SK-N-SH treated with all-trans-retinoic acid at 6 μM for 48 hours (cell line): ENCODE data around the gene HHATL.

Experiments used
- ATAC-seq: fragments of 200-7000 bp; cut with Tn5 transposase; 3 replicates; pipeline ENCODE4 v1.9.1; 2020; ENCODE audit warnings: mild to moderate bottlenecking, moderate library complexity
- ARNTL ChIP-seq: fragments of 450-650 bp; formaldehyde crosslinking; IDR thresholded peaks from 2 replicates; pipeline ENCODE4 v1.5.0; 2020; ENCODE audit warnings: low read depth, mild to moderate bottlenecking, moderate library complexity, borderline replicate concordance
- BACH2 ChIP-seq: fragments of 250-450 bp; sonication (Bioruptor Pico); IDR thresholded peaks from 2 replicates; pipeline ENCODE4 v1.9.0; 2021; ENCODE audit warnings: mild to moderate bottlenecking, borderline replicate concordance
- CREB5 ChIP-seq: fragments of 250-450 bp; sonication (Bioruptor Pico); IDR thresholded peaks from 2 replicates; pipeline ENCODE4 v1.5.1; 2020; ENCODE audit warnings: low read depth, mild to moderate bottlenecking, moderate library complexity
- CSDC2 ChIP-seq: fragments of 250-450 bp; sonication (Bioruptor Pico); IDR thresholded peaks from 2 replicates; pipeline ENCODE4 v1.5.0; 2020; ENCODE audit warnings: mild to moderate bottlenecking, moderate library complexity
- CSRNP3 ChIP-seq: fragments of 250-450 bp; sonication (Bioruptor Pico); IDR thresholded peaks from 2 replicates; pipeline ENCODE4 v1.5.1; 2021; ENCODE audit warnings: mild to moderate bottlenecking, moderate library complexity
- GLIS3 ChIP-seq: fragments of 250-450 bp; sonication (Bioruptor Pico); IDR thresholded peaks from 2 replicates; pipeline ENCODE4 v1.5.0; 2020; ENCODE audit warnings: mild to moderate bottlenecking, moderate library complexity
- OSR1 ChIP-seq: fragments of 250-450 bp; sonication (Bioruptor Pico); IDR thresholded peaks from 2 replicates; pipeline ENCODE4 v1.8.0; 2022; ENCODE audit warnings: moderate library complexity, mild to moderate bottlenecking, inconsistent platforms
- PATZ1 ChIP-seq: fragments of 250-450 bp; sonication (Bioruptor Pico); IDR thresholded peaks from 2 replicates; pipeline ENCODE4 v1.8.0; 2020; ENCODE audit warnings: mild to moderate bottlenecking, moderate library complexity, borderline replicate concordance
- POU6F1 ChIP-seq: fragments of 250-450 bp; sonication (Bioruptor Pico); IDR thresholded peaks from 2 replicates; pipeline ENCODE4 v1.8.0; 2021; ENCODE audit warnings: low read depth, mild to moderate bottlenecking, moderate library complexity, borderline replicate concordance
- PPARA ChIP-seq: fragments of 250-450 bp; sonication (Bioruptor Pico); IDR thresholded peaks from 2 replicates; pipeline ENCODE4 v1.5.0; 2020; ENCODE audit warnings: mild to moderate bottlenecking, borderline replicate concordance
- SNAI2 ChIP-seq: fragments of 250-450 bp; sonication (Bioruptor Pico); IDR thresholded peaks from 2 replicates; pipeline ENCODE4 v1.5.0; 2020; ENCODE audit warnings: mild to moderate bottlenecking, moderate library complexity
- TCF4 ChIP-seq: fragments of 250-450 bp; sonication (Bioruptor Pico); IDR thresholded peaks from 2 replicates; pipeline ENCODE4 v1.8.0; 2021; ENCODE audit warnings: mild to moderate bottlenecking, moderate library complexity, borderline replicate concordance
- TOX ChIP-seq: fragments of 250-450 bp; sonication (Bioruptor Pico); IDR thresholded peaks from 2 replicates; pipeline ENCODE4 v1.8.0; 2021; ENCODE audit warnings: mild to moderate bottlenecking, moderate library complexity, borderline replicate concordance
- TSHZ2 ChIP-seq: fragments of 250-450 bp; sonication (Bioruptor Pico); IDR thresholded peaks from 2 replicates; pipeline ENCODE4 v1.5.0; 2020; ENCODE audit warnings: mild to moderate bottlenecking, moderate library complexity
- ZC3H10 ChIP-seq: fragments of 250-450 bp; sonication (Bioruptor Pico); IDR thresholded peaks from 2 replicates; pipeline ENCODE4 v1.5.1; 2021; ENCODE audit warnings: mild to moderate bottlenecking, moderate library complexity
- ZFP3 ChIP-seq: fragments of 250-450 bp; sonication (Bioruptor Pico); IDR thresholded peaks from 2 replicates; pipeline ENCODE4 v1.5.0; 2020; ENCODE audit warnings: mild to moderate bottlenecking, moderate library complexity
- ZFP30 ChIP-seq: fragments of 450-650 bp; formaldehyde crosslinking; IDR thresholded peaks from 2 replicates; pipeline ENCODE4 v1.5.0; 2022; ENCODE audit warnings: mild to moderate bottlenecking, moderate library complexity
- ZNF565 ChIP-seq: fragments of 450-650 bp; formaldehyde crosslinking; conservative IDR thresholded peaks from 2 replicates; pipeline ENCODE4 v1.5.0; 2020; ENCODE audit warnings: low read depth, mild to moderate bottlenecking, moderate library complexity
- ZNF70 ChIP-seq: fragments of 450-650 bp; formaldehyde crosslinking; IDR thresholded peaks from 2 replicates; pipeline ENCODE4 v1.5.0; 2020; ENCODE audit warnings: mild to moderate bottlenecking, moderate library complexity
- ZNF8 ChIP-seq: fragments of 450-650 bp; formaldehyde crosslinking; IDR thresholded peaks from 2 replicates; pipeline ENCODE4 v1.5.0; 2020; ENCODE audit warnings: mild to moderate bottlenecking, moderate library complexity

Gene HHATL

GRCh38 chr3:42667523-42668412 lies 34.8 kb downstream of the HHATL start:
- ATAC-seq: peak; percentile 10
- no peak for TF ChIP-seq SNAI2 (CRISPR knock-in tag)
- no peak for TF ChIP-seq TSHZ2
- TF ChIP-seq ZNF70: no peak
- TF ChIP-seq TCF4 (CRISPR knock-in tag): no peak
- no peak for TF ChIP-seq CREB5 (CRISPR knock-in tag)
- no peak for TF ChIP-seq ZFP3 (CRISPR knock-in tag)
- TF ChIP-seq CSDC2 (CRISPR knock-in tag): no peak

GRCh38 chr3:42667096-42667522 lies 35.5 kb downstream of the HHATL start:
- TF ChIP-seq ZFP30 (CRISPR knock-in tag): no peak
- TF ChIP-seq TOX (CRISPR knock-in tag): no peak
- no peak for TF ChIP-seq GLIS3
- TF ChIP-seq, all 23 proteins: peak for 0
- ATAC-seq: no peak

- TF ChIP-seq OSR1 (CRISPR knock-in tag) (no peak), CSRNP3 (CRISPR knock-in tag) (no peak), PATZ1 (CRISPR knock-in tag) (no peak), PPARA (CRISPR knock-in tag) (no peak), ZNF565 (CRISPR knock-in tag) (no peak), POU6F1 (CRISPR knock-in tag) (no peak), ZNF8 (no peak), TSHZ2 (no peak), ARNTL (CRISPR knock-in tag) (no peak), BACH2 (CRISPR knock-in tag) (no peak), GLIS3 (no peak), ZC3H10 (CRISPR knock-in tag) (no peak), SNAI2 (CRISPR knock-in tag) (no peak)
- ATAC-seq: no peak
Observed at GRCh38 chr3:42666577-42666998, 36.0 kb downstream of the HHATL start.
